Occipital lobe (tissue), 3 donors: Measurements from ENCODE around the gene ST6GALNAC6. TPM values are rescaled to one million over a fixed set of nuclear protein-coding genes. Genes with fewer than 3 reads are reported as not detected.

Experiments used
- DNase-seq: peaks from one replicate; lab custom pipeline; 2025; lab: John Stamatoyannopoulos, UW
- small RNA-seq: library from RNA; depleted of rRNA; stranded (forward); fragments of <200 nt; gene quantifications from one replicate; pipeline ENCODE3, GENCODE V24; 2014
- total RNA-seq: library from RNA; depleted of rRNA; stranded (reverse); fragments of >200 nt; gene quantifications from one replicate; pipeline ENCODE4 v1.2.3, GENCODE V29; 2014

ST6GALNAC6 gene
- total RNA-seq, 1 donor from 2014 or later, result 31.8 TPM

- no peak for DNase-seq
These were observed 63.3 kb downstream of the ST6GALNAC6 start for GRCh38 chr9:127835991-127836516.

Small RNA genes lying within 50 kb of the gene (small RNA-seq; reads per million reads assigned to genes)
- gene MIR4672 (not detected), gene RNA5SP296 (not detected)

Other genes with a start within 250 kb of the ST6GALNAC6 start
- gene CFAP157, start 192.6 kb downstream of the ST6GALNAC6 start, total RNA-seq, result 0.16 TPM
- 5.0 TPM for gene PTRH1, start 183.9 kb downstream of the ST6GALNAC6 start, total RNA-seq
- not detected for gene TTC16, start 183.5 kb downstream of the ST6GALNAC6 start, total RNA-seq
- gene TOR2A, start 164.3 kb downstream of the ST6GALNAC6 start, total RNA-seq, result 7.0 TPM
- 5.1 TPM for gene SH2D3C, start 120.9 kb downstream of the ST6GALNAC6 start, total RNA-seq
- gene CDK9, start 113.6 kb downstream of the ST6GALNAC6 start, total RNA-seq, result 45.1 TPM
- 18.1 TPM for gene FPGS, start 96.7 kb downstream of the ST6GALNAC6 start, total RNA-seq
- gene ENG, start 44.9 kb downstream of the ST6GALNAC6 start, total RNA-seq, result 0.16 TPM
- gene AK1, start 21.9 kb downstream of the ST6GALNAC6 start, total RNA-seq, result 28.4 TPM
- gene ST6GALNAC4, start 17.4 kb upstream of the ST6GALNAC6 start, total RNA-seq, result 10.5 TPM
- 1.4 TPM for gene PIP5KL1, start 31.2 kb upstream of the ST6GALNAC6 start, total RNA-seq
- 11.4 TPM for gene DPM2, start 38.3 kb upstream of the ST6GALNAC6 start, total RNA-seq
- gene EEIG1, start 81.4 kb upstream of the ST6GALNAC6 start, total RNA-seq, result 2.7 TPM
- gene NAIF1, start 167.7 kb upstream of the ST6GALNAC6 start, total RNA-seq, result 6.4 TPM
- gene SLC25A25, start 168.6 kb upstream of the ST6GALNAC6 start, total RNA-seq, result 36.0 TPM
- gene PTGES2, start 228.1 kb upstream of the ST6GALNAC6 start, total RNA-seq, result 39.5 TPM
- not detected for gene LCN2, start 249.8 kb upstream of the ST6GALNAC6 start, total RNA-seq